Upper lobe of left lung (tissue), 6 donors: ENCODE results near the gene ZNF629. TPM values are rescaled to one million over a fixed set of nuclear protein-coding genes. Genes with fewer than 3 reads are reported as not detected.

Experiments
- ATAC-seq, 2 donors: fragments of 200-7000 bp; cut with Tn5 transposase; one replicate each; pipeline ENCODE4 v1.9.1; 2022; ENCODE audit warnings: mild to moderate bottlenecking in 2 of 2, moderate library complexity in 2 of 2; ENCODE audit not compliant: low FRiP score in 2 of 2
- DNase-seq, 2 donors: peaks; one replicate each; pipeline ENCODE4 v3.0.0-alpha.2; 2019 to 2020
- H3K27ac ChIP-seq, 4 donors: fragments of 200-600 bp; sonication (generic); one replicate each; pipeline ENCODE4 v1.5.1; 2016 to 2019
- H3K27me3 ChIP-seq, 4 donors: fragments of 200-600 bp; sonication (generic); one replicate each; pipeline ENCODE4 v1.5.1; 2017 to 2019
- H3K36me3 ChIP-seq, 4 donors: fragments of 200-600 bp; sonication (generic); one replicate each; pipeline ENCODE4 v1.5.1; 2016 to 2019
- H3K4me1 ChIP-seq, 4 donors: fragments of 200-600 bp; sonication (generic); one replicate each; pipeline ENCODE4 v1.5.1; 2018 to 2019
- H3K4me3 ChIP-seq, 4 donors: fragments of 200-600 bp; sonication (generic); one replicate each; pipeline ENCODE4 v1.5.1; 2017 to 2019; ENCODE audit warnings: mild to moderate bottlenecking in 2 of 4, moderate library complexity in 1 of 4
- H3K9me3 ChIP-seq, 4 donors: fragments of 200-600 bp; sonication (generic); one replicate each; pipeline ENCODE4 v1.5.1; 2018 to 2019
- EP300 ChIP-seq, 4 donors: sonication (generic); formaldehyde crosslinking; IDR thresholded peaks; one replicate each; pipeline ENCODE4 v1.5.1; 2017; ENCODE audit warnings: antibody characterized with exemption in 4 of 4, control low read depth in 2 of 4
- POLR2A ChIP-seq, 4 donors: fragments of 450-650 bp; IDR thresholded peaks; one replicate each; pipeline ENCODE4 v1.5.1; 2016 to 2017; ENCODE audit warnings: antibody characterized with exemption in 4 of 4, mild to moderate bottlenecking in 2 of 4
- POLR2AphosphoS5 ChIP-seq, 2 donors: sonication (generic); formaldehyde crosslinking; IDR thresholded peaks; one replicate each; pipeline ENCODE4 v1.5.1; 2017; ENCODE audit warnings: antibody characterized with exemption in 2 of 2
- WGBS, 2 donors: methylation state at CpG; one replicate each; pipeline ENCODE4 v1.1.5; 2017 to 2018; 5-methylcytosine and 5-hydroxymethylcytosine counted together
- total RNA-seq, 6 donors: library from RNA; depleted of rRNA in 4 of 6; stranded (reverse); fragments of >200 nt in 4 of 6; gene quantifications; one replicate each; pipeline versions ENCODE4 v1.1.0 to v1.2.1, GENCODE V29; 2016 to 2021
- TF ChIP-seq, protein P1 (sequence below), 6 experiments: fragments of 450-650 bp in 4 of 6; fragments of 200-600 bp in 2 of 6; sonication (generic) in 2 of 6; IDR thresholded peaks; one replicate each; pipeline ENCODE4 v1.5.1; 2016 to 2019; ENCODE audit warnings: antibody characterized with exemption in 6 of 6
- donor health status: DM: no; HTN: no; CAD: no; lungs with moderate emphysema.
- donor health status: DM: no; HTN: yes; CAD: no; lungs with severe emphysema.

ZNF629 gene
- total RNA-seq, 6 donors from 2014 or later: 13.1 to 32.5 (median 14.8) TPM

DNA sequence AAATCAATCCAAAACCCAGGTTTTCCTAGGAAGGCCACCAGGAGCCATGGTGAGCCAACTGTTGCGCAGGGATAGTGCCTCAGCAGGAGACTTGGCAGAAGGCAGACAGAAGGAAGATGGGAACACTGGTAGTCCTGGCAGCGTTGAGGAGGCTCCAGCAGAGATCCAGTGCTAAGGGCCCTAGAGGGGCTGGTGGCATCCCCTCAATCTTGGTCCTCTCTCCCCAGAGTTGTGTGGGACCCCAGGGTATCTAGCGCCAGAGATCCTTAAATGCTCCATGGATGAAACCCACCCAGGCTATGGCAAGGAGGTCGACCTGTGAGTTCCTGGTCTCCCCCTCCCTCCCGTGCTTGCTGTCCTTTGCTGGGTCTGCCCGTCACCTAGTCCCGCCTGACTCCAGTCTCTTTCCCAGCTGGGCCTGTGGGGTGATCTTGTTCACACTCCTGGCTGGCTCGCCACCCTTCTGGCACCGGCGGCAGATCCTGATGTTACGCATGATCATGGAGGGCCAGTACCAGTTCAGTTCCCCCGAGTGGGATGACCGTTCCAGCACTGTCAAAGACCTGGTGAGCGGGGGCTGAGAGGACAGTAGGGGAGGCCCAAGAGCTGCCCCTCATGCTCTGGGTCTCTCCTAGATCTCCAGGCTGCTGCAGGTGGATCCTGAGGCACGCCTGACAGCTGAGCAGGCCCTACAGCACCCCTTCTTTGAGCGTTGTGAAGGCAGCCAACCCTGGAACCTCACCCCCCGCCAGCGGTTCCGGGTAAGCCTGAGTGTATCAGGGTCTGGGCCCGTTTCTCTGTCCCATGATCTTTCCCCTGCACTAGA is 30.8 kb downstream of the ZNF629 start:
- ATAC-seq (no peak), DNase-seq (no peak)
- Histone ChIP-seq H3K27ac (no peak overlapping the region), H3K4me1 (peaks cover 5 to 20% (median 6%) of the 10 kb centered on the region in 4 donors), H3K9me3 (no peaks in the 10 kb centered on the region), H3K36me3 (peaks cover 14 to 62% (median 46%) of the 10 kb centered on the region in 4 donors), H3K27me3 (no peaks in the 10 kb centered on the region), H3K4me3 (no peak overlapping the region)
- TF ChIP-seq EP300 (IDR thresholded peaks at IDR 0.05): no peak
- no peak for TF ChIP-seq POLR2A (IDR thresholded peaks at IDR 0.05)
- no peak for TF ChIP-seq POLR2AphosphoS5 (IDR thresholded peaks at IDR 0.05)
- TF ChIP-seq, protein P1, sequence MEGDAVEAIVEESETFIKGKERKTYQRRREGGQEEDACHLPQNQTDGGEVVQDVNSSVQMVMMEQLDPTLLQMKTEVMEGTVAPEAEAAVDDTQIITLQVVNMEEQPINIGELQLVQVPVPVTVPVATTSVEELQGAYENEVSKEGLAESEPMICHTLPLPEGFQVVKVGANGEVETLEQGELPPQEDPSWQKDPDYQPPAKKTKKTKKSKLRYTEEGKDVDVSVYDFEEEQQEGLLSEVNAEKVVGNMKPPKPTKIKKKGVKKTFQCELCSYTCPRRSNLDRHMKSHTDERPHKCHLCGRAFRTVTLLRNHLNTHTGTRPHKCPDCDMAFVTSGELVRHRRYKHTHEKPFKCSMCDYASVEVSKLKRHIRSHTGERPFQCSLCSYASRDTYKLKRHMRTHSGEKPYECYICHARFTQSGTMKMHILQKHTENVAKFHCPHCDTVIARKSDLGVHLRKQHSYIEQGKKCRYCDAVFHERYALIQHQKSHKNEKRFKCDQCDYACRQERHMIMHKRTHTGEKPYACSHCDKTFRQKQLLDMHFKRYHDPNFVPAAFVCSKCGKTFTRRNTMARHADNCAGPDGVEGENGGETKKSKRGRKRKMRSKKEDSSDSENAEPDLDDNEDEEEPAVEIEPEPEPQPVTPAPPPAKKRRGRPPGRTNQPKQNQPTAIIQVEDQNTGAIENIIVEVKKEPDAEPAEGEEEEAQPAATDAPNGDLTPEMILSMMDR (IDR thresholded peaks at IDR 0.05): no peak
- 92 to 95% methylated on average over 20 of the region's 20 CpGs for WGBS, 2 donors

DNA sequence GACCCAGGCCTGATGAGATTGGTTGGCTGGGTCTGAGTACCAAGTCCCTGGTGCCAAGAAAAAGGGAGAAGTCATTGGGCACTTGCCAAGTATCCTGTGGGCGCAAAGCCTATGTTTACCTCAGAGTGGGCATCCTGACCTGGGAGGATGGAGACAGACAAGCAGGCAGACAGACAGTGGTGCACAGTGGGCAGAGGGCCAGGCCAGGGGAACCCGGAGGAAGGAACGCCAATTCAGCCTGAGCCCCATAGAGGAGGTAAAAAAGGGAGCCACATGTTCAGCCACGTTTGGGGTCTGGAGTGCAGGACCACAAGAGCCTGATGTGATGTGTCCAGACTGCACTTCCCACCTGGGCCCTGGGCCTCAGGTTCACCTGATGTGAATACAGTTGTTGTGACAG is 33.4 kb downstream of the ZNF629 start:
- Histone ChIP-seq H3K27ac (no peak overlapping the region), H3K4me3 (no peak overlapping the region), H3K27me3 (no peaks in the 10 kb centered on the region), H3K9me3 (no peaks in the 10 kb centered on the region), H3K36me3 (peaks cover 14 to 67% (median 50%) of the 10 kb centered on the region in 4 donors), H3K4me1 (peaks cover 4 to 8% (median 6%) of the 10 kb centered on the region in 4 donors)
- ATAC-seq: no peak
- no peak for DNase-seq
- 81 to 84% methylated on average over 4 of the region's 4 CpGs for WGBS, 2 donors
- no peak for TF ChIP-seq POLR2A (IDR thresholded peaks at IDR 0.05)
- TF ChIP-seq, protein P1 (IDR thresholded peaks at IDR 0.05): no peak
- no peak for TF ChIP-seq POLR2AphosphoS5 (IDR thresholded peaks at IDR 0.05)
- TF ChIP-seq EP300 (IDR thresholded peaks at IDR 0.05): no peak

DNA sequence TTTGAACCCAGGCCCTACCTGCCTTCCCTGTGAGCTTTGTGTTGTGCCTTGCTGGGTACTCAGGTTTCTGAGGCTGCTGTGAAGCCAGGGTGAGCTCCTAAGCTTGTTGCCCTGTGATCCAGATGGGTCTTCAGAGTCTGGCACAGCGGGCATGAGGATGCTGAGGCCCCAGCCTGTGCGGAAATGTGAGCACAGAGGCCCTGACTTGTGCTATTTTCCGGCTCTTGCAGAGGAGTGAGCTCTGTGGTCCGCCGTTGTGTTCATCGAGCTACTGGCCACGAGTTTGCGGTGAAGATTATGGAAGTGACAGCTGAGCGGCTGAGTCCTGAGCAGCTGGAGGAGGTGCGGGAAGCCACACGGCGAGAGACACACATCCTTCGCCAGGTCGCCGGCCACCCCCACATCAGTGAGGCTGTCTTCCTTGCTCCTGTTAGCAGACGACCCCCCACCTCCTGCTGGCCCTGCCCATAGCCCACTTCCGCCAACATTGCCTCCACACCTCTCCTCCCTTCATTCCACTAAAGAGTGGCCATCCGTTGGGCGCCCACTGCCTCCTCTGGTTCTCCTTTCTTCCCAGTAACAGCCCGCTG is 36.0 kb downstream of the ZNF629 start:
- WGBS, 2 donors: 92% methylated on average over 20 of the region's 20 CpGs
- Histone ChIP-seq H3K4me1 (peaks cover 6 to 17% (median 15%) of the 10 kb centered on the region in 4 donors), H3K27ac (no peak overlapping the region), H3K36me3 (peaks cover 14 to 52% (median 35%) of the 10 kb centered on the region in 4 donors), H3K27me3 (no peaks in the 10 kb centered on the region), H3K4me3 (no peak overlapping the region), H3K9me3 (no peaks in the 10 kb centered on the region)
- ATAC-seq (no peak), DNase-seq (peak in 1 of 2 donors; percentile 16)
- TF ChIP-seq, protein P1 (IDR thresholded peaks at IDR 0.05): no peak
- TF ChIP-seq EP300 (IDR thresholded peaks at IDR 0.05) (no peak), POLR2AphosphoS5 (IDR thresholded peaks at IDR 0.05) (no peak), POLR2A (IDR thresholded peaks at IDR 0.05) (no peak)

DNA sequence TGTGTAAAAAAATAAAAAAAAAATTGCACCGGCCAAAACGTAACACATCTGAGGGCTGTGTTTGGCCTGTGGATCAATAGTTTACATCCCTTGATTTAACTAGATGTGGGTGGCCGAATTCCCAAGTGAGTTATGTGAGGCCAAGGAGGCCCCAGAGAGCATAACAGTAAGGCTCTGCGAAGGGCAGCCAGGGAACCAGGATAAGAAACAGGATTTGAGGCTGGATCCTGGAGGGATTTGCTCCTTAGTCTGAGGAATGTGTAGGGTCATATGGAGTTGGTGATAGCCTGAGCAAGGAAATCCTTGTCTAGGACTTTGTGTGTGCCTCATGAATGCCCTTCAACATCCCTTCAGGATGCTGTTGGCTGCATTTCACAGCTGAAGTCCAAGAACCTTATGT is 36.8 kb downstream of the ZNF629 start:
- DNase-seq (no peak), ATAC-seq (no peak)
- Histone ChIP-seq H3K4me1 (peaks cover 6 to 17% (median 15%) of the 10 kb centered on the region in 4 donors), H3K36me3 (peaks cover 14 to 46% (median 30%) of the 10 kb centered on the region in 4 donors), H3K9me3 (no peaks in the 10 kb centered on the region), H3K27ac (no peak overlapping the region), H3K27me3 (no peaks in the 10 kb centered on the region), H3K4me3 (no peak overlapping the region)
- WGBS, 2 donors: 92% methylated on average over 4 of the region's 4 CpGs
- TF ChIP-seq EP300 (IDR thresholded peaks at IDR 0.05): no peak
- TF ChIP-seq POLR2A (IDR thresholded peaks at IDR 0.05): no peak
- no peak for TF ChIP-seq POLR2AphosphoS5 (IDR thresholded peaks at IDR 0.05)
- TF ChIP-seq, protein P1 (IDR thresholded peaks at IDR 0.05): no peak
